GM19324 (cell line): ENCODE measurements around the gene ELK1.
"Not testable (repeated sequence)": the region's sequence is repeated elsewhere in the genome, so short reads cannot be mapped to it uniquely, and the experiment has no call there.

Experiments
- ATAC-seq: cut with Tn5 transposase; IDR thresholded peaks from one replicate; pipeline ENCODE4 v1.9.1; 2021; ENCODE audit warnings: mild to moderate bottlenecking, moderate library complexity; ENCODE audit not compliant: unreplicated experiment, low FRiP score

The ELK1 gene

DNA sequence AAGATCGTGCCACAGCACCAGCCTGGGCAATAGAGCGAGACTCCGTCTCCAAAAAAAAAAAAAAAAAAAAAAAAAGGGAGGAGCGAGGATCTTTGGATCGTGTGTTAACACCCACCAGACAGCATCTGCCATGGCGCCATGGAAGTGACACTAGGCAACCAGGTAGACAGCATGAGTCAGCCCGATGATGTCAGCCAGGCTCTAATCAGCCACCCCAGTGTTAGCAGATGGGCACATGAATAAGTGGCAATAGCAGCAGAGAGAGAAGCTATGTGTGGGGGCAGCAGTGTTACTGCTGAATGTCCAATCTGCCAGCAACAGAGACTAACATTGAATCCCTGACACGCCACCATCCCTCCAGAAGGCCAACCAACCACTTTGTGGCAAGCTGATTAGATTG, 37.3 kb downstream of the ELK1 start:
- ATAC-seq = no peak

GRCh38 chrX:47612418-47612817, 37.9 kb downstream of the ELK1 start:
- no peak for ATAC-seq

DNA sequence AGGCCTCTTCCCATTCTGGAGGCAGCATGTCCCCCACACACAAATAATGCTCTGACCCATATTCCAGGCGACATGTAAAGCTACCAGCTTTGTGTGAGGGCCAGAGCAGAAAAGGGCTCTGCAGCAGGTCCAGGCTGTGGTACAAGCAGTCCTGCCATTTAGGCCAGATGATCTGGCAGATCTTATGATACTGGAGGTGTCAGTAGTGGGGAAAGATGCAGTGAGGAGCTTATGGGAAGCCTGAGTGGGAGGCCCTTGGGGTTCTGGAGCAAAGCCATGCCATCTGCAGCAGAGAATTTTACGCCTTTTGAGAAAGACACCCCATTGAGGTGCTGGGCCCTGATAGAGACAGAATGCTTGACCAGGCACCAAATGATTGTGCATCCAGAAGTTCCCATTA, 38.4 kb downstream of the ELK1 start:
- no peak for ATAC-seq

GRCh38 chrX:47611489-47611888, 38.9 kb downstream of the ELK1 start:
- ATAC-seq = no peak

DNA sequence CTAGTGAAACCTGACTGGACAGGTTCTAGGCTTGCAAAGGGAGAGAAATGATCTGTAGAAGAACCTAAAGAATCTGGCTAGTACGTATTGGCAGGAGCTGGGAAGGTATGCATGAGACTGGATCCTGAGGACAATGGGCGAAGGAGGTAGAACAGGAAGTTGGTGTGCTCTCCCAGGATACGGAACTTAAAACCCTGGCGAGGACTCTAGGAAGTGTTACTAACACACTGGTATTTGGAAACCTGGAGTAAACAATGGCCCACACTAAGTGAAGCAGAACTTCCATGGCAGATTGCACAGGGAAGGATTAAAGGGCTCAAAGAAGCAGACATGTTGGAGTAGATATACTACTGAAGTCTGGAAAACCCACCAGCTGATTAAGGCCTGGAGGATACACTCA, 39.9 kb downstream of the ELK1 start:
- ATAC-seq = no peak

GRCh38 chrX:47608130-47608810, 42.1 kb downstream of the ELK1 start:
- ATAC-seq = no peak

DNA sequence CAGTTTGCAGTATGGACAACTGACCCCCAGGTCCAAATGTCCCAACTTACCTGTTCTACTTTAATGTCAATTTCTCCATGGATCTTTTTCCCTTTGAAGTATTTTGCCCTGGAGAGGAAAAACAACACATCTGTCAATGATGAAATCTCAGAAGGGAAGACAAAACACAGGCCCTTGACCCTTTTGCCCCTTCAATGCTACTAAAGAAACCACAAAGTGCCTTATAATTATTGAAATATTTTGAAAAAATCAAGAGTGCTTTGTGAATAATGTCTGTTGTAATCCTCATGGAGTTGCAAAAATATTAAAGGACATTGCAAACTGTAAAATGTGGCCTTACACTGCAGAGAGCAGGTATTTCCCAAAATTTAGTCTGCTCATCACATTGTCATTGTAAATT, 43.3 kb downstream of the ELK1 start:
- ATAC-seq = no peak

- no peak for ATAC-seq
These were observed 45.3 kb downstream of the ELK1 start for GRCh38 chrX:47605024-47605423.

- ATAC-seq = not testable (repeated sequence)
These were observed 47.2 kb downstream of the ELK1 start for GRCh38 chrX:47603125-47603524.

- no peak for ATAC-seq
These were observed 53.1 kb downstream of the ELK1 start for GRCh38 chrX:47597222-47597621.

- ATAC-seq = no peak
These were observed 54.1 kb downstream of the ELK1 start for GRCh38 chrX:47596256-47596655.

- no peak for ATAC-seq
These were observed 54.6 kb downstream of the ELK1 start for GRCh38 chrX:47595716-47596251.

DNA sequence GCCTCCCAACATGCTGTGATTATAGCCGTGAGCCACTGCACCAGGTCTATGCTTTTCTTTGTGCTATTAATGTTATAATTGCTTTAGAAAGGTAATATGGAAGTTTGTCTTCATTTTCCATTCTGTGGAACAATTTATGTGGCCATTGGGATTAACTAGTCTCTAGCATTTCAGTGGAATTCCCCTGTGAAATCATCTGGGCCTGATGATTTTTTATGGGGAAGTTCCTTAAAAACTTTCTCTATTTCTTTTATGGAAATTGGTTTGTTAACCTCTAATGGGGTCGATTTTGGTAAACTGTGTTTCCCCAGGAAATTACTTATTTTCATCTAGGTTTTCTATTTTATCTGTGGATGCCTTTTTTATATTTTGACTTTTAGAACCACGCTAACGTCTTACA, 56.8 kb downstream of the ELK1 start:
- no peak for ATAC-seq

DNA sequence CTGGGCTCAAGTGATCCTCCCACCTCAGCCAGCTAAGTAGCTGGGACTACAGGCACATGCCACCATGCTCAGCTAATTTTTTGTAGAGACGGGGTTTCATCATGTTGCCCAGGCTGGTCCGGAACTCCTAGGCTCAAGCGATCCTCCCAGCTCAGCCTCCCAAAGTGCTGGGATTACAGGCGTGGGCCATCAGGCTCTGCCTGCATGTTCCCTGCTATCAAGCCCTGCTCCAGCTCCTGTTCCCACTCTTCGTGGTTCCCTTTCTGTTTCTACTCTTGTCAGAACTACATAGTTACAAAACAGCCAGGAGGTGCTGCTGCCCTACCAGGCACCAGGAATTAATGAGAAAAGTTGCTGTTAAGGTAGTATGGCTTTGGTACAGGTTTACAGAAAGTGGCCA, 59.4 kb downstream of the ELK1 start:
- ATAC-seq = no peak

- no peak for ATAC-seq
These were observed 62.2 kb downstream of the ELK1 start for GRCh38 chrX:47587906-47588735.

- no peak for ATAC-seq
These were observed 63.1 kb downstream of the ELK1 start for GRCh38 chrX:47587091-47587891.

- no peak for ATAC-seq
These were observed 64.1 kb downstream of the ELK1 start for GRCh38 chrX:47586043-47586787.
